Measurements from ENCODE around the gene CKB.
"Not testable (repeated sequence)": the region's sequence is repeated elsewhere in the genome, so short reads cannot be mapped to it uniquely, and the experiment has no call there.

The CKB gene

GRCh38 chr14:103526247-103526913, 3.8 kb upstream of the CKB start:
- no peak for DNase-seq (ENCODE audit: low read depth in 2 of 2)

GRCh38 chr14:103525430-103526246, 3.0 kb upstream of the CKB start:
- not testable (repeated sequence) for DNase-seq (ENCODE audit: low read depth in 2 of 2)

- DNase-seq (ENCODE audit: low read depth in 2 of 2): no peak
Measured at GRCh38 chr14:103524002-103524935, 1.6 kb upstream of the CKB start.

- DNase-seq (ENCODE audit: low read depth in 2 of 2): no peak
Measured at GRCh38 chr14:103523575-103523954, 935 bp upstream of the CKB start.

- no peak for DNase-seq (ENCODE audit: low read depth in 2 of 2)
Measured at GRCh38 chr14:103521951-103522563, 573 bp downstream of the CKB start.

- no peak for DNase-seq (ENCODE audit: low read depth in 2 of 2)
Measured at GRCh38 chr14:103521438-103521950, 1.1 kb downstream of the CKB start.

- peak; percentile 27 to 50 for DNase-seq (ENCODE audit: low read depth in 2 of 2)
Measured at GRCh38 chr14:103520657-103521437, 1.8 kb downstream of the CKB start.

GRCh38 chr14:103520269-103520656, 2.4 kb downstream of the CKB start:
- DNase-seq (ENCODE audit: low read depth in 2 of 2): no peak

GRCh38 chr14:103519837-103520212, 2.8 kb downstream of the CKB start:
- no peak for DNase-seq (ENCODE audit: low read depth in 2 of 2)

- DNase-seq (ENCODE audit: low read depth in 2 of 2): no peak
Measured at GRCh38 chr14:103519043-103519836, 3.4 kb downstream of the CKB start.

- peak; percentile 29 to 33 for DNase-seq (ENCODE audit: low read depth in 2 of 2)
Measured at GRCh38 chr14:103518422-103519042, 4.1 kb downstream of the CKB start.

GRCh38 chr14:103517721-103518421, 4.8 kb downstream of the CKB start:
- no peak for DNase-seq (ENCODE audit: low read depth in 2 of 2)

- DNase-seq (ENCODE audit: low read depth in 2 of 2): no peak
Measured at GRCh38 chr14:103517174-103517566, 5.5 kb downstream of the CKB start.

GRCh38 chr14:103516426-103517173, 6.0 kb downstream of the CKB start:
- DNase-seq (ENCODE audit: low read depth in 2 of 2): no peak

- no peak for DNase-seq (ENCODE audit: low read depth in 2 of 2)
Measured at GRCh38 chr14:103514596-103515421, 7.8 kb downstream of the CKB start.

GRCh38 chr14:103512701-103513611, 9.7 kb downstream of the CKB start:
- DNase-seq (ENCODE audit: low read depth in 2 of 2): no peak
